HCT116 (cell line): ENCODE results near the gene TTC17.

Experiments
- ELF1 ChIP-seq: IDR thresholded peaks from 2 replicates; pipeline ENCODE4 v1.6.1; 2012; ENCODE audit warnings: low read depth, borderline replicate concordance
- EZH2 ChIP-seq: fragments of 200-600 bp; sonication (generic); IDR thresholded peaks from 2 replicates; pipeline ENCODE4 v1.6.1; 2017; ENCODE audit warnings: antibody characterized with exemption, mixed run types
- EZH2phosphoT487 ChIP-seq: fragments of 200-600 bp; IDR thresholded peaks from 2 replicates; pipeline ENCODE4 v1.6.1; 2018; ENCODE audit warnings: antibody characterized with exemption, borderline replicate concordance
- FOSL1 ChIP-seq: IDR thresholded peaks from 2 replicates; pipeline ENCODE4 v1.6.1; 2012; ENCODE audit warnings: low read depth
- POLR2AphosphoS5 ChIP-seq: IDR thresholded peaks from 2 replicates; pipeline ENCODE4 v1.6.1; 2011; ENCODE audit warnings: mild to moderate bottlenecking, low read depth, low read length, moderate library complexity
- SIN3A ChIP-seq: IDR thresholded peaks from 2 replicates; pipeline ENCODE4 v1.6.1; 2012; ENCODE audit warnings: low read depth
- SP1 ChIP-seq: IDR thresholded peaks from 2 replicates; pipeline ENCODE4 v1.6.1; 2012; ENCODE audit warnings: low read depth
- YY1 ChIP-seq: IDR thresholded peaks from 2 replicates; pipeline ENCODE4 v1.6.1; 2011; ENCODE audit warnings: low read length, low read depth, moderate library complexity, mild to moderate bottlenecking; ENCODE audit not compliant: insufficient replicate concordance; ENCODE audit errors: extremely low read depth
- TF ChIP-seq, protein P1 (sequence below), 3 experiments: fragments of 200-600 bp in 1 of 3; sonication (generic) in 1 of 3; IDR thresholded peaks in 2 of 3; conservative IDR thresholded peaks in 1 of 3; 2 replicates each; pipeline ENCODE4 v1.5.1; 2012 to 2017; ENCODE audit warnings: low read depth in 2 of 3, low read length in 2 of 3, antibody characterized with exemption in 1 of 3, borderline replicate concordance in 1 of 3, control low read depth in 1 of 3, mild to moderate bottlenecking in 1 of 3, mixed read lengths in 1 of 3, mixed run types in 1 of 3, moderate library complexity in 1 of 3; ENCODE audit not compliant: insufficient read depth in 1 of 3
- TF ChIP-seq, protein P2 (sequence below): IDR thresholded peaks from 2 replicates; pipeline ENCODE4 v1.6.1; 2012
- TF ChIP-seq, protein P3 (sequence below): IDR thresholded peaks from 2 replicates; pipeline ENCODE4 v1.6.1; 2012; ENCODE audit warnings: low read depth
- TF ChIP-seq, protein P4 (sequence below): IDR thresholded peaks from 2 replicates; pipeline ENCODE4 v1.6.1; 2012

DNA sequence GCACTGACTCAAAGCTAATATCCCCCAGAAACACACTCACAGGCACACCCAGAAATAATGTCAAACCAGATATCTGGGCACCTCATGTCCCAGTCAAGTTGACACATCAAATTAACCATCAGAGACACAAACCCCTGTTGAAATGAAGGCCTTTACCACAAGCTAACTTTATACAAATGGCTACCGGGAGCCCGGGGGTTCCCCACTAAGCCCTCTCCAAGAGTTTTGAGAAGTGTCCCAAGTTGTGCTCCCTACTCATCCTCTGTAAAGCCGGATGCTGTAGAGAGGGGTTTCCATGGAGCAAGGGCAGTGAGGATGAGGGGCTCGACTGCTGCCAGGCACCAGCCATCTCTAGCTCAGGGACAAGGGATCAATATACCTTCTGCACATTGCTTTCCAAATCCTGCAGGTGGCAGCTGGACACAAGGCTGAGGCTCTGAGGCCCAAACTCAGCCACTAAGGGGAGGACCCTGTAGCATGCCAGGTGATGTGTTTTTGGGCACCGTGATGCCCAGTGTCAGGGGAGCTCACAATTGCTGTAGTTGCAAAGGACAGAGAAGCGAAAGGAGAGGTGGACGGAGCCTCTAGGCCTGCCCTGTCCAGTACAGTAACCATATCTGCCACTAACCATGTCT lies 145.7 kb downstream of the TTC17 start:
- TF ChIP-seq SIN3A (no peak), EZH2phosphoT487 (no peak), EZH2 (no peak), POLR2AphosphoS5 (no peak), SP1 (no peak), ELF1 (no peak), YY1 (no peak), FOSL1 (no peak)
- TF ChIP-seq, protein P1, sequence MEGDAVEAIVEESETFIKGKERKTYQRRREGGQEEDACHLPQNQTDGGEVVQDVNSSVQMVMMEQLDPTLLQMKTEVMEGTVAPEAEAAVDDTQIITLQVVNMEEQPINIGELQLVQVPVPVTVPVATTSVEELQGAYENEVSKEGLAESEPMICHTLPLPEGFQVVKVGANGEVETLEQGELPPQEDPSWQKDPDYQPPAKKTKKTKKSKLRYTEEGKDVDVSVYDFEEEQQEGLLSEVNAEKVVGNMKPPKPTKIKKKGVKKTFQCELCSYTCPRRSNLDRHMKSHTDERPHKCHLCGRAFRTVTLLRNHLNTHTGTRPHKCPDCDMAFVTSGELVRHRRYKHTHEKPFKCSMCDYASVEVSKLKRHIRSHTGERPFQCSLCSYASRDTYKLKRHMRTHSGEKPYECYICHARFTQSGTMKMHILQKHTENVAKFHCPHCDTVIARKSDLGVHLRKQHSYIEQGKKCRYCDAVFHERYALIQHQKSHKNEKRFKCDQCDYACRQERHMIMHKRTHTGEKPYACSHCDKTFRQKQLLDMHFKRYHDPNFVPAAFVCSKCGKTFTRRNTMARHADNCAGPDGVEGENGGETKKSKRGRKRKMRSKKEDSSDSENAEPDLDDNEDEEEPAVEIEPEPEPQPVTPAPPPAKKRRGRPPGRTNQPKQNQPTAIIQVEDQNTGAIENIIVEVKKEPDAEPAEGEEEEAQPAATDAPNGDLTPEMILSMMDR (IDR thresholded peaks at IDR 0.05 in 2 of 3, conservative IDR thresholded peaks at IDR 0.05 in 1 of 3; ENCODE audit: borderline replicate concordance in 1 of 3, insufficient read depth in 1 of 3, low read depth in 2 of 3, low read length in 2 of 3), result peak; percentile 32 to 47 (median 45); a peak in 5 of 6 replicates
- TF ChIP-seq, protein P2, sequence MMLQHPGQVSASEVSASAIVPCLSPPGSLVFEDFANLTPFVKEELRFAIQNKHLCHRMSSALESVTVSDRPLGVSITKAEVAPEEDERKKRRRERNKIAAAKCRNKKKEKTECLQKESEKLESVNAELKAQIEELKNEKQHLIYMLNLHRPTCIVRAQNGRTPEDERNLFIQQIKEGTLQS, result no peak
- TF ChIP-seq, protein P3, sequence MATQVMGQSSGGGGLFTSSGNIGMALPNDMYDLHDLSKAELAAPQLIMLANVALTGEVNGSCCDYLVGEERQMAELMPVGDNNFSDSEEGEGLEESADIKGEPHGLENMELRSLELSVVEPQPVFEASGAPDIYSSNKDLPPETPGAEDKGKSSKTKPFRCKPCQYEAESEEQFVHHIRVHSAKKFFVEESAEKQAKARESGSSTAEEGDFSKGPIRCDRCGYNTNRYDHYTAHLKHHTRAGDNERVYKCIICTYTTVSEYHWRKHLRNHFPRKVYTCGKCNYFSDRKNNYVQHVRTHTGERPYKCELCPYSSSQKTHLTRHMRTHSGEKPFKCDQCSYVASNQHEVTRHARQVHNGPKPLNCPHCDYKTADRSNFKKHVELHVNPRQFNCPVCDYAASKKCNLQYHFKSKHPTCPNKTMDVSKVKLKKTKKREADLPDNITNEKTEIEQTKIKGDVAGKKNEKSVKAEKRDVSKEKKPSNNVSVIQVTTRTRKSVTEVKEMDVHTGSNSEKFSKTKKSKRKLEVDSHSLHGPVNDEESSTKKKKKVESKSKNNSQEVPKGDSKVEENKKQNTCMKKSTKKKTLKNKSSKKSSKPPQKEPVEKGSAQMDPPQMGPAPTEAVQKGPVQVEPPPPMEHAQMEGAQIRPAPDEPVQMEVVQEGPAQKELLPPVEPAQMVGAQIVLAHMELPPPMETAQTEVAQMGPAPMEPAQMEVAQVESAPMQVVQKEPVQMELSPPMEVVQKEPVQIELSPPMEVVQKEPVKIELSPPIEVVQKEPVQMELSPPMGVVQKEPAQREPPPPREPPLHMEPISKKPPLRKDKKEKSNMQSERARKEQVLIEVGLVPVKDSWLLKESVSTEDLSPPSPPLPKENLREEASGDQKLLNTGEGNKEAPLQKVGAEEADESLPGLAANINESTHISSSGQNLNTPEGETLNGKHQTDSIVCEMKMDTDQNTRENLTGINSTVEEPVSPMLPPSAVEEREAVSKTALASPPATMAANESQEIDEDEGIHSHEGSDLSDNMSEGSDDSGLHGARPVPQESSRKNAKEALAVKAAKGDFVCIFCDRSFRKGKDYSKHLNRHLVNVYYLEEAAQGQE, result no peak
- TF ChIP-seq, protein P4, sequence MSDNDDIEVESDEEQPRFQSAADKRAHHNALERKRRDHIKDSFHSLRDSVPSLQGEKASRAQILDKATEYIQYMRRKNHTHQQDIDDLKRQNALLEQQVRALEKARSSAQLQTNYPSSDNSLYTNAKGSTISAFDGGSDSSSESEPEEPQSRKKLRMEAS, result no peak
